ENCODE data around the gene HSPA1L. TPM values are rescaled to one million over a fixed set of nuclear protein-coding genes. Genes with fewer than 3 reads are reported as not detected.

Gene HSPA1L
- total RNA-seq, 1 experiment from 2014 or later, result 0.12 TPM

GRCh38 chr6:31861150-31861549 is 46.1 kb upstream of the HSPA1L start:
- no peak overlapping the region for H2AFZ ChIP-seq (ENCODE audit: low read depth, low read length, poor library complexity, severe bottlenecking)
- no peaks in the 10 kb centered on the region for H3K9me3 ChIP-seq (ENCODE audit: control insufficient read depth in 1 of 2, insufficient read depth in 1 of 2, low read depth in 1 of 2, low read length in 2 of 2)
- H3K9ac ChIP-seq (ENCODE audit: low read length), result no peak overlapping the region
- CTCF ChIA-PET, result no interaction called here
- H4K20me1 ChIP-seq (ENCODE audit: insufficient read depth), result no peaks in the 10 kb centered on the region
- POLR2A ChIA-PET, result interaction anchor here (0.7 kb wide), 1 partner anchor 21 kb away, joined by 3 read pairs; no protein-coding TSS in a partner anchor
- TF ChIP-seq ZBTB33 (IDR thresholded peaks at IDR 0.05; ENCODE audit: extremely low read depth, insufficient replicate concordance, low read length), result no peak
- no peak for TF ChIP-seq CTCF (IDR thresholded peaks at IDR 0.05 in 2 of 3, conservative IDR thresholded peaks at IDR 0.05 in 1 of 3; ENCODE audit: borderline replicate concordance in 1 of 3, insufficient read depth in 1 of 3, low read depth in 2 of 3, low read length in 2 of 3)
- no peak for TF ChIP-seq EZH2 (IDR thresholded peaks at IDR 0.05)
- no peak for TF ChIP-seq POLR2A (IDR thresholded peaks at IDR 0.05; ENCODE audit: borderline replicate concordance, extremely low read depth, insufficient read depth, insufficient read length)
- TF ChIP-seq EGR1 (IDR thresholded peaks at IDR 0.05; ENCODE audit: low read depth), result no peak
- no peak for TF ChIP-seq RAD21 (IDR thresholded peaks at IDR 0.05; ENCODE audit: low read depth)
- no peaks in the 10 kb centered on the region for H3K9me2 ChIP-seq (ENCODE audit: insufficient read depth)
- intact Hi-C loops (cut with micrococcal nuclease), result no loop called here
- H3K4me3 ChIP-seq (replicated peaks in 1 of 2; ENCODE audit: low read depth in 1 of 2, low read length in 2 of 2), result no peak overlapping the region
- no peaks in the 10 kb centered on the region for H3K36me3 ChIP-seq (ENCODE audit: control insufficient read depth in 1 of 2, insufficient read depth in 2 of 2, low read length in 2 of 2)
- no peak overlapping the region for H3K4me2 ChIP-seq (ENCODE audit: low read length)
- ATAC-seq (no peak), DNase-seq (ENCODE audit: low read depth, low spot score) (no peak)
- no peak overlapping the region for H3K27ac ChIP-seq (ENCODE audit: low read depth, low read length)
- RAD21 ChIA-PET (ENCODE audit: low non-redundant PET in 1 of 2, low total read pairs in 2 of 2, uncharacterized antibody in 2 of 2, unreplicated experiment in 2 of 2), result no interaction called here
- no peaks in the 10 kb centered on the region for H3K27me3 ChIP-seq (ENCODE audit: insufficient read depth, low read length)
- no peaks in the 10 kb centered on the region for H3K79me2 ChIP-seq (ENCODE audit: insufficient read depth, low read length)
- H3K4me1 ChIP-seq (ENCODE audit: control insufficient read depth in 1 of 2, insufficient read depth in 2 of 2, low read length in 2 of 2), result peaks cover 0 to 31% of the 10 kb centered on the region in 2 experiments; a peak in 3 of 4 replicates
- BruUV-seq (replicated peaks), result no TSS peak
